EL (cell line): ENCODE data around the gene IPPK.
"Not testable (repeated sequence)": the region's sequence is repeated elsewhere in the genome, so short reads cannot be mapped to it uniquely, and the experiment has no call there.

Experiments
- DNase-seq: peaks from one replicate; pipeline ENCODE4 v3.0.0-alpha.2; 2016

Gene IPPK

GRCh38 chr9:92589923-92590322 lies 80.0 kb downstream of the IPPK start:
- DNase-seq = no peak

GRCh38 chr9:92576175-92576574 lies 93.8 kb downstream of the IPPK start:
- DNase-seq = no peak

GRCh38 chr9:92573612-92574011 lies 96.3 kb downstream of the IPPK start:
- not testable (repeated sequence) for DNase-seq

- DNase-seq = not testable (repeated sequence)
Observed at GRCh38 chr9:92571871-92572270, 98.1 kb downstream of the IPPK start.

- no peak for DNase-seq
Observed at GRCh38 chr9:92564982-92565381, 104.9 kb downstream of the IPPK start.

- DNase-seq = peak; percentile 10
Observed at GRCh38 chr9:92564504-92564903, 105.4 kb downstream of the IPPK start.
